Activated CD8-positive, alpha-beta memory T cell treated with anti-CD3 and anti-CD28 coated beads, Interleukin-2, amount 50 U/mL, for 48 hours (primary cell): Measurements from ENCODE around the gene KIF22.
A peak's percentile ranks its signal among the peaks of the same experiment; 100 is the strongest.
"Not testable (repeated sequence)": the region's sequence is repeated elsewhere in the genome, so short reads cannot be mapped to it uniquely, and the experiment has no call there.

ENCODE experiments used
- DNase-seq: peaks from one replicate; pipeline ENCODE4 v3.0.0-alpha.2; 2020

The KIF22 gene

DNA sequence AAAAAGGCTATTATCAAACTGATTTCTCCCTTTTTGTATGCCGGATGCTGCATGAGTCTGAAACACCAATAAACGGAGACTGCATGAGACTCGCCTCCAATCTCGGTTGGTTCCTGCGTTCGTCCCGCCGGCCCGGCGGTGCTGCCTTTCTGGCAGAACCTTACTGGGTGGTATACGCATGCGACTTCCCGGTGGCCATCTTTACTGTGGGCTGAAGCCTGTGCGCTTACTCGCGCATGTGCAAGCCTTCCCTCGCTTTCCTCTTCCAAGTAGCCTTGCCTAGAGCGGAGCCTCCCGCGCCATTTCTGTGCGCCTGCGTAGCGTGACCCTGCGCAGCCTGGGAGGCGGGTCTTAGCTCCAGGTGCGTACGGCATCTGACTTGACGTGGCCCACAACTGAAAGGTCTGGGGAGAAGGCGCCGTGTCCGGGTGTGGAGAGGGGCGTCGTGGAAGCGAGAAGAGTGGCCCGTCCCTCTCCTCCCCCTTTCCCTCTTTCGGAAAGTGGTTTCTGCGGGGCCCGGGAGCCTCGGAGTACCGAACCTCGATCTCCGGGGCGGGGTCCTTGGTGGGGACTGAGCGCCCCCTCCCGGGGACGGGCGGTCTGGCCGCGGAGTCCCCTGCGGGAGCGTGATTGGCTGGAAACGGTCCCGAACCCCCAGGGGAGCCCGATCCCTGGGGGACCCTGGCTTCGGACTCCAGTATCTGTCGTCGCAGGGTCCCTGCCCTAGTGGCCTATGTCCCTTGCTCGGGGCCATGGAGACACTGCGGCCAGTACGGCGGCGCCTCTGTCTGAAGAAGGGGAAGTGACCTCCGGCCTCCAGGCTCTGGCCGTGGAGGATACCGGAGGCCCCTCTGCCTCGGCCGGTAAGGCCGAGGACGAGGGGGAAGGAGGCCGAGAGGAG, 25.5 kb downstream of the KIF22 start, which contains the start of gene PAGR1:
Gene PAGR1 (plus strand): TSS at position 360 of the 901 bp plus-strand sequence. CDS start 374 bp downstream, at position 734.
- peak; percentile 98 for DNase-seq

DNA sequence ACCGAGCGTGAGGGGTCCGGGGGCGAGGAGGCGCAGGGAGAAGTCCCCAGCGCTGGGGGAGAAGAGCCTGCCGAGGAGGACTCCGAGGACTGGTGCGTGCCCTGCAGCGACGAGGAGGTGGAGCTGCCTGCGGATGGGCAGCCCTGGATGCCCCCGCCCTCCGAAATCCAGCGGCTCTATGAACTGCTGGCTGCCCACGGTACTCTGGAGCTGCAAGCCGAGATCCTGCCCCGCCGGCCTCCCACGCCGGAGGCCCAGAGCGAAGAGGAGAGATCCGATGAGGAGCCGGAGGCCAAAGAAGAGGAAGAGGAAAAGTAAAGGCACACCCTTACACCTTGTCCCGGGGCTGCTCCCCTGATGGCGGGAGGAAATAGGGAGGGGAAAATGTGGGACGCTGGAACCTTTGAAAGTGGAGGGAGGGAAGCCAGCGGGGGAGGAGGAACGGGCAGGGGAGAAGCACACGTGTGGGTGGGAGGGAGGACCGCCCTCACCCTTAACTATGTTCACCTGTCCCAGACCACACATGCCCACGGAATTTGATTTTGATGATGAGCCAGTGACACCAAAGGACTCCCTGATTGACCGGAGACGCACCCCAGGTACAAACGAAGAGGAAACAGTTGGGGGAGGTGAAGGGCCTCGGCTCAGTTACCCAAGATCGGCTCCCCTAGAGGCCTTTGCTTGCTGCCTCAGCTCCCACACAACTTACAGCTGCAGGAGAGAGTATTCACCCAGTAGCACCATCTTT, 26.3 kb downstream of the KIF22 start:
- DNase-seq = peak; percentile 84

- no peak for DNase-seq
Observed at GRCh38 chr16:29818082-29818481, 27.5 kb downstream of the KIF22 start.

GRCh38 chr16:29819506-29819905, 29.0 kb downstream of the KIF22 start:
- no peak for DNase-seq

GRCh38 chr16:29820271-29820701, 29.7 kb downstream of the KIF22 start, which contains the start of gene MVP:
TSS of gene MVP (plus strand) at chr16:29820462. CDS start at chr16:29830550, 10,088 bp downstream.
- peak; percentile 83 for DNase-seq

- peak; percentile 74 for DNase-seq
Observed at GRCh38 chr16:29820730-29821642, 30.4 kb downstream of the KIF22 start.

GRCh38 chr16:29821643-29822115, 31.1 kb downstream of the KIF22 start:
- no peak for DNase-seq

- DNase-seq = no peak
Observed at GRCh38 chr16:29824589-29825144, 34.1 kb downstream of the KIF22 start.

DNA sequence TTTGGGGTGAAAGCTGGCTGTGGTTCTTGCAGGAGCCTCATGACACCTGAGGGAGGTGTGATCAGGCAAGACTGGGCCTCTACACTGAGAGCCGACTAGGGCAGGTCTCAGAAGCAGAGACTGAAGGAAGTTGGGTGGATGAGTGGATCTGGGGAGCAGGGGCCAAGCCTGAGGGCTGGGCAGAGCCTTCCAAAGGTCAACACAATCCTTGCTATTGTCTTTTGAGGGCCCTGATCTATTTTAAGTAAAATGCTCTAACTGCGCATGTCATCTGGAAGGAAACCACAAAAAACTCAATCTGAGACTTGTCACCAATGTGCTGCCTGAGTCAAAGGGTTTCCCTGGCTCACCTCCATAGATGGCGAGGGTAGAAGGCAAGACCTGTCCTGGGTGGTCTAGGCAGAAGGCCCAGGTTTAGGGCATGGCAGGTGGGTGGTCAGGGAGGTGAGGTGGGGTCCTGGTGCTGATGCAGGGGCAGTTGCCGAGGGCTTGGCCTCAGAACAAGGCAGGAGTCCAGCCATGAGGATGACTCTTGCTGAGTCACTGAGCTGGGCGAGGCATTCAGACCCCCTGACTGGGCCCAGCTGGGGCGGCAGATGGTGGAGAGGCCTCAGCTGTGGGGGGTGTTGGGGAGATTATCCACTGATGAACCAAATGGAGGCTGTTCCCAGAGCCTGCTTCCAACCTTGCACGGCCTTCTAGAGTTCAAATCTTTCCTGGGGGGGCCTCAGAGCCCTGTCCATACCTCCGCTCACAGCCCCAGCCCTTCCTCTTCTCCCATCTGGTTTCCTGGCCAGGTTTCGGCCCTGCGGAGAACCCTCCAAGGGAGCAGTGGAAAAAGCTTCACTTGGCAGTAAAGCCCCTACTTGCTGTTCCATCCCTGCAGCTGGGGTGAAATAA, 34.8 kb downstream of the KIF22 start:
- DNase-seq = peak; percentile 73

DNA sequence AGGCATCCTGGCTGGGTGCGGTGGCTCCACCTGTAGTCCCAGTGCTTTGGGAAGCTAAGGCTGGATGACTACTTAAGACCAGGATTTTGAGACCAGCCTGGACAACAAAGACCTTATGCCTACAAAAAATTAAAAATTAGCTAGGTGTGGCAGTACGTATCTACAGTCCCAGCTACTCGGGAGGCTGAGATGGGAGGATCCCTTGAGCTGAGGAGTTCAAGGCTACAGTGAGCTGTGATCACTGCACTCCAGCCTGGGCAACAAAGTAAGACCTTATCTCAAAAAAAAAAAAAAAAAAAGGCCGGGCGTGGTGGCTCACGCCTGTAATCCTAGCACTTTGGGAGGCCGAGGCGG, 35.8 kb downstream of the KIF22 start:
- no peak for DNase-seq

- DNase-seq = no peak
Observed at GRCh38 chr16:29830774-29831173, 40.2 kb downstream of the KIF22 start.

GRCh38 chr16:29831490-29831889, 40.9 kb downstream of the KIF22 start:
- DNase-seq = no peak

DNA sequence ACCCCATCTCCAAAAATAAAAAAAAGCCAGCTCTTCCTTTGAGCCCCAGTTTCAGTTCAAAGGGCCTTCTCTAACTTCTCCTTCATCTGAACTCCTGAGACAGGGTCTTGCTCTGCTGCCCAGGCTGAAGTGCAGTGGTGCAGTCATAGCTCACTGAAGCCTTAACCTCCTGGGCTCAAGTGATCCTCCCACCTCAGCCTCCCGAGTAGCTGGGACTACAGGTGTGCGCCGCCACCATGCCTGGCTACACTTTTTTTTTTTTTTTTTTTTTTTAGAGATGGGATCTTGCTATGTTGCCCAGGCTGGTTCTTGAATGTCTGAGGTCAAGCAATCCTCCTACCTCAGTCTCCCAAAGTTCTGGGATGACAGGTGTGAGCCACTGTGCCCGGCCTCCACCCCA, 42.7 kb downstream of the KIF22 start:
- not testable (repeated sequence) for DNase-seq

DNA sequence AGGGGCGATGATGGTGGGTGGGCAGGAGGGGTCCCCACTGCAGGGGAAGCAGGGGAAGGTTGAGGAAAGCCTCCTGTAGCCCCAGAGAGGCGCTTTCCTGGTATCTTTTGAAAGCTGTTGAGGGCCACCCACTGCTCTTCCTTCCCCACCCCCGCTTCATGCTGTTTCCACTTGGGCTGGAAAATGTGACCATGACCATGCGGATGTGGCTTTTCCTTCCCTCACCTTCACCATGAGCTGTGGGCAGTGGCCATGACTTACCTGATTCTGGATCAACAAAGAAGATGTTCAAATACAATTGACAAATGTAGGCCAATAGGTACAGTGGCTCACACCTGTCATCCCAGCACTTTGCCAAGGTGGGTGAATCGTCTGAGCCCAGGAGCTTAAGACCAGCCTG, 43.5 kb downstream of the KIF22 start:
- no peak for DNase-seq

GRCh38 chr16:29835926-29836325, 45.4 kb downstream of the KIF22 start:
- DNase-seq = no peak

DNA sequence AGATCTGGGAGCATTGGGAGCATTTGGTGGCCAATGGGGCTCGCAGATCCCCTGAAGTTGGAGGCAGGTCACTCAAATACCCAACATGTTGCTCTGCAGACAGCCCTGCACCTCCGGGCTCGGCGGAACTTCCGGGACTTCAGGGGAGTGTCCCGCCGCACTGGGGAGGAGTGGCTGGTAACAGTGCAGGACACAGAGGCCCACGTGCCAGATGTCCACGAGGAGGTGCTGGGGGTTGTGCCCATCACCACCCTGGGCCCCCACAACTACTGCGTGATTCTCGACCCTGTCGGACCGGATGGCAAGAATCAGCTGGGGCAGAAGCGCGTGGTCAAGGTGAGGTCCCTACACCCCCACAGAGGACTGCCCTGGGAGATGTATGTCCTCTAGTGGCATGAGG, 46.1 kb downstream of the KIF22 start:
- no peak for DNase-seq

DNA sequence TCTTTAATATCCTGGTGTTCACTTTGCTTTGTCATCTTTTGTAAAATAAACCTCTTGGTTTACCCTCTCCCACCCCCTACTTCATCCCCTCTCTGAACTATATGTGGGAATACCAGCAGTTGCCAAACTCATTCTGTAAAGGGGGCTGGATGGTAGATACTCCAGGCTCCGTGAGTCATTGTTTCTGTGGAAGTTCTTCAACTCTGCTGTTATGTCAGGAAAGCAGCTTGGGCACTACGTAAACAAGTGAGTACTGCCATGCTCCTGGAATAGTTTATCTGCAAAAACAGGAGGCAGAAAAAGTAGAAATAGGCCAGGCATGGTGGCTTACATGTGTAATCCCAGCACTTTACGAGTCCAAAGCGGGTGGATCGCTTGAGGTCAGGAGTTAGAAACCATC, 47.3 kb downstream of the KIF22 start:
- DNase-seq = no peak

- DNase-seq = no peak
Observed at GRCh38 chr16:29839822-29840221, 49.3 kb downstream of the KIF22 start.

DNA sequence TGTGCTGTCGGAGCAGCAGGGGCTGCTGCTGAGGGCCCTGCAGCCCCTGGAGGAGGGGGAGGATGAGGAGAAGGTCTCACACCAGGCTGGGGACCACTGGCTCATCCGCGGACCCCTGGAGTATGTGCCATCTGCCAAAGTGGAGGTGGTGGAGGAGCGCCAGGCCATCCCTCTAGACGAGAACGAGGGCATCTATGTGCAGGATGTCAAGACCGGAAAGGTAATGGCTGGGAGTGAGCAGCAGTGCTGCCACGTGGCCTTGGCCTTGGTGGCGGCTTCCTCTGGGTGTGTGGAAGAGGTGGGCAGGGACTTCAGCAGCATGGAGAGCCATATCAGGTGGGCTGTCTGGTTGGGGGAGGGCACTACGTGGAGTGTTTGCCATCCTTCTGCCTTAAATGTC, 49.7 kb downstream of the KIF22 start:
- no peak for DNase-seq

DNA sequence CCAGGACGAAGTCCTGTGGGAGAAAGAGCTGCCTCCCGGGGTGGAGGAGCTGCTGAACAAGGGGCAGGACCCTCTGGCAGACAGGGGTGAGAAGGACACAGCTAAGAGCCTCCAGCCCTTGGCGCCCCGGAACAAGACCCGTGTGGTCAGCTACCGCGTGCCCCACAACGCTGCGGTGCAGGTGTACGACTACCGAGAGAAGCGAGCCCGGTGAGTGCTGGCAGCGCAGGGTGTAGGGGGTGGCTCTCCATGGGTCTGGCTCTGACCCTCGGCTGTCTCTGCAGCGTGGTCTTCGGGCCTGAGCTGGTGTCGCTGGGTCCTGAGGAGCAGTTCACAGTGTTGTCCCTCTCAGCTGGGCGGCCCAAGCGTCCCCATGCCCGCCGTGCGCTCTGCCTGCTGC, 51.1 kb downstream of the KIF22 start:
- DNase-seq = no peak

GRCh38 chr16:29842732-29843346, 52.3 kb downstream of the KIF22 start:
- no peak for DNase-seq
